Activated CD4-positive, alpha-beta T cell treated with anti-CD3 and anti-CD28 coated beads, Interleukin-2, amount 50 U/mL, for 4 hours (primary cell): ENCODE measurements around the gene SBNO1.
"Not testable (repeated sequence)": the region's sequence is repeated elsewhere in the genome, so short reads cannot be mapped to it uniquely, and the experiment has no call there.

Experiments used
- DNase-seq, 2 experiments: peaks; one replicate each; pipeline ENCODE4 v3.0.0-alpha.2; 2020

SBNO1 gene

GRCh38 chr12:123364532-123365024 lies at the start of gene SBNO1:
Gene SBNO1 (minus strand): TSS chr12:123364847. CDS start chr12:123350441, 14,406 bp downstream.
- peak; percentile 87 to 89 for DNase-seq

GRCh38 chr12:123410041-123410412 lies 45.4 kb upstream of the SBNO1 start:
- no peak for DNase-seq

GRCh38 chr12:123409284-123410040 lies 44.8 kb upstream of the SBNO1 start:
- DNase-seq: not testable (repeated sequence)

GRCh38 chr12:123408619-123409018 lies 44.0 kb upstream of the SBNO1 start:
- DNase-seq: not testable (repeated sequence)

- DNase-seq: not testable (repeated sequence)
These were observed 43.3 kb upstream of the SBNO1 start for GRCh38 chr12:123407934-123408333.

GRCh38 chr12:123407269-123407668 lies 42.6 kb upstream of the SBNO1 start:
- DNase-seq: not testable (repeated sequence)

GRCh38 chr12:123404581-123404980 lies 39.9 kb upstream of the SBNO1 start:
- DNase-seq: no peak

- no peak for DNase-seq
These were observed 37.4 kb upstream of the SBNO1 start for GRCh38 chr12:123401753-123402683.

- DNase-seq: no peak
These were observed 34.6 kb upstream of the SBNO1 start for GRCh38 chr12:123399255-123399617.

GRCh38 chr12:123398550-123399254 lies 34.1 kb upstream of the SBNO1 start:
- DNase-seq: no peak

- DNase-seq: no peak
These were observed 33.5 kb upstream of the SBNO1 start for GRCh38 chr12:123398177-123398549.

- no peak for DNase-seq
These were observed 32.8 kb upstream of the SBNO1 start for GRCh38 chr12:123397400-123397799.

GRCh38 chr12:123396954-123397353 lies 32.3 kb upstream of the SBNO1 start:
- no peak for DNase-seq

GRCh38 chr12:123396543-123396942 lies 31.9 kb upstream of the SBNO1 start:
- DNase-seq: no peak

GRCh38 chr12:123395236-123395635 lies 30.6 kb upstream of the SBNO1 start:
- DNase-seq: no peak

- DNase-seq: no peak
These were observed 29.1 kb upstream of the SBNO1 start for GRCh38 chr12:123393747-123394146.

GRCh38 chr12:123391546-123392343 lies 27.1 kb upstream of the SBNO1 start:
- no peak for DNase-seq

- DNase-seq: no peak
These were observed 26.1 kb upstream of the SBNO1 start for GRCh38 chr12:123390498-123391426.

- peak; percentile 5 to 19 for DNase-seq
These were observed 25.1 kb upstream of the SBNO1 start for GRCh38 chr12:123389560-123390351.

- peak in 1 of 2 experiments; percentile 3 for DNase-seq
These were observed 24.4 kb upstream of the SBNO1 start for GRCh38 chr12:123388951-123389559.
